NCI-H1092 treated with DMSO at 0.1 percent for 48 hours (cell line): ENCODE results near the gene ATP2C1.
A peak's percentile ranks its signal among the peaks of the same experiment; 100 is the strongest.

Source experiments
- DNase-seq: peaks from one replicate; lab custom pipeline; 2025; lab: John Stamatoyannopoulos, UW

ATP2C1 gene

GRCh38 chr3:130895690-130896488, 2.0 kb downstream of the ATP2C1 start:
- peak; percentile 16 for DNase-seq

- no peak for DNase-seq
These were observed 3.4 kb downstream of the ATP2C1 start for GRCh38 chr3:130897316-130897715.

GRCh38 chr3:130900959-130901358, 7.1 kb downstream of the ATP2C1 start:
- DNase-seq, result no peak

- DNase-seq, result no peak
These were observed 7.8 kb downstream of the ATP2C1 start for GRCh38 chr3:130901463-130902204.

- DNase-seq, result no peak
These were observed 9.6 kb downstream of the ATP2C1 start for GRCh38 chr3:130903412-130903908.

GRCh38 chr3:130904491-130904890, 10.6 kb downstream of the ATP2C1 start:
- no peak for DNase-seq

- no peak for DNase-seq
These were observed 11.7 kb downstream of the ATP2C1 start for GRCh38 chr3:130905551-130905950.

GRCh38 chr3:130906374-130906995, 12.6 kb downstream of the ATP2C1 start:
- no peak for DNase-seq

GRCh38 chr3:130907500-130907899, 13.6 kb downstream of the ATP2C1 start:
- no peak for DNase-seq

GRCh38 chr3:130907966-130908365, 14.1 kb downstream of the ATP2C1 start:
- DNase-seq, result no peak

GRCh38 chr3:130915567-130916292, 21.8 kb downstream of the ATP2C1 start:
- DNase-seq, result no peak

GRCh38 chr3:130916507-130917167, 22.8 kb downstream of the ATP2C1 start:
- DNase-seq, result no peak

- no peak for DNase-seq
These were observed 24.4 kb downstream of the ATP2C1 start for GRCh38 chr3:130918328-130918727.

- DNase-seq, result no peak
These were observed 31.7 kb downstream of the ATP2C1 start for GRCh38 chr3:130925628-130926027.

- no peak for DNase-seq
These were observed 32.6 kb downstream of the ATP2C1 start for GRCh38 chr3:130926504-130926903.

- no peak for DNase-seq
These were observed 35.9 kb downstream of the ATP2C1 start for GRCh38 chr3:130929804-130930203.

- no peak for DNase-seq
These were observed 39.1 kb downstream of the ATP2C1 start for GRCh38 chr3:130932979-130933378.

GRCh38 chr3:130933801-130934345, 40.0 kb downstream of the ATP2C1 start:
- DNase-seq, result no peak

- no peak for DNase-seq
These were observed 40.7 kb downstream of the ATP2C1 start for GRCh38 chr3:130934442-130935089.

- DNase-seq, result no peak
These were observed 42.0 kb downstream of the ATP2C1 start for GRCh38 chr3:130935761-130936492.
